ENCODE measurements around the gene TXNIP. TPM values are rescaled to one million over a fixed set of nuclear protein-coding genes. Genes with fewer than 3 reads are reported as not detected.

TXNIP gene
- total RNA-seq, 2 donors from 2014 or later = 567 to 927 TPM

- H3K9me3 ChIP-seq (ENCODE audit: control insufficient read depth, low read length, poor library complexity, severe bottlenecking) = no peaks in the 10 kb centered on the region
- Mint-ChIP-seq H3K4me3 (no peak overlapping the region), H3K27ac (no peak overlapping the region), H3K4me1 (peaks cover 27% of the 10 kb centered on the region), H3K27me3 (no peaks in the 10 kb centered on the region), H3K36me3 (ENCODE audit: low read depth) (no peaks in the 10 kb centered on the region)
- ATAC-seq (peak; percentile 35), DNase-seq (peak; percentile 41 to 51 (median 50))
Measured at GRCh38 chr1:145977486-145978470, 18.6 kb downstream of the TXNIP start.

GRCh38 chr1:145977016-145977415 is 19.4 kb downstream of the TXNIP start:
- Mint-ChIP-seq H3K27ac (no peak overlapping the region), H3K4me3 (no peak overlapping the region), H3K36me3 (ENCODE audit: low read depth) (no peaks in the 10 kb centered on the region), H3K27me3 (no peaks in the 10 kb centered on the region), H3K4me1 (peaks cover 20% of the 10 kb centered on the region)
- ATAC-seq = no peak
- no peaks in the 10 kb centered on the region for H3K9me3 ChIP-seq (ENCODE audit: control insufficient read depth, low read length, poor library complexity, severe bottlenecking)
- DNase-seq = no peak

DNA sequence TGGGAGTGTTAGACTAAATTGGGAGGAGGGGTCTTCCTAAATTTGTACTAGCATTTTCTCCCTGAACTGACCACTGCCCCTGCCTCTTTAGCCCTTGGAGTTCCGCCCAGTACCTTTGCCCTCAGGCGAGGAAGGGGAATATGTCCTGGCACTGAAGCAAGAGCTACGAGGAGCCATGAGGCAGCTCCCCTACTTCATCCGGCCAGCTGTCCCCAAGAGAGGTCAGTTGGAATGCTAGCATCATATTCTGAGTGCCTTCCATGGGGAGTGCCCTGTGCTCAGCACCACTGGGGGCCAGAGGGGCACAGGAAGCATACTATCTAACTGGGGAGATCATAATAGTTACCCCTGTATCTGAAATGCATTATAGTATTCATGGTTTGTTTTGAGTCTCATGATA is 21.2 kb downstream of the TXNIP start:
- ATAC-seq = no peak
- Mint-ChIP-seq H3K4me3 (peak overlapping the region; percentile 25), H3K27ac (peak overlapping the region; percentile 21), H3K27me3 (no peaks in the 10 kb centered on the region), H3K36me3 (ENCODE audit: low read depth) (peaks cover 2% of the 10 kb centered on the region), H3K4me1 (peaks cover 15% of the 10 kb centered on the region)
- no peaks in the 10 kb centered on the region for H3K9me3 ChIP-seq (ENCODE audit: control insufficient read depth, low read length, poor library complexity, severe bottlenecking)
- DNase-seq = no peak

GRCh38 chr1:145974721-145975120 is 21.7 kb downstream of the TXNIP start:
- Mint-ChIP-seq H3K4me3 (peak overlapping the region; percentile 25), H3K4me1 (peaks cover 15% of the 10 kb centered on the region), H3K27ac (peak overlapping the region; percentile 81), H3K27me3 (no peaks in the 10 kb centered on the region), H3K36me3 (ENCODE audit: low read depth) (peaks cover 2% of the 10 kb centered on the region)
- no peak for ATAC-seq
- H3K9me3 ChIP-seq (ENCODE audit: control insufficient read depth, low read length, poor library complexity, severe bottlenecking) = no peaks in the 10 kb centered on the region
- DNase-seq = no peak

GRCh38 chr1:145972580-145972979 is 23.8 kb downstream of the TXNIP start:
- Mint-ChIP-seq H3K36me3 (ENCODE audit: low read depth) (peaks cover 2% of the 10 kb centered on the region), H3K4me1 (peaks cover 17% of the 10 kb centered on the region), H3K4me3 (no peak overlapping the region), H3K27ac (peak overlapping the region; percentile 81), H3K27me3 (no peaks in the 10 kb centered on the region)
- H3K9me3 ChIP-seq (ENCODE audit: control insufficient read depth, low read length, poor library complexity, severe bottlenecking) = no peaks in the 10 kb centered on the region
- DNase-seq (no peak), ATAC-seq (no peak)

DNA sequence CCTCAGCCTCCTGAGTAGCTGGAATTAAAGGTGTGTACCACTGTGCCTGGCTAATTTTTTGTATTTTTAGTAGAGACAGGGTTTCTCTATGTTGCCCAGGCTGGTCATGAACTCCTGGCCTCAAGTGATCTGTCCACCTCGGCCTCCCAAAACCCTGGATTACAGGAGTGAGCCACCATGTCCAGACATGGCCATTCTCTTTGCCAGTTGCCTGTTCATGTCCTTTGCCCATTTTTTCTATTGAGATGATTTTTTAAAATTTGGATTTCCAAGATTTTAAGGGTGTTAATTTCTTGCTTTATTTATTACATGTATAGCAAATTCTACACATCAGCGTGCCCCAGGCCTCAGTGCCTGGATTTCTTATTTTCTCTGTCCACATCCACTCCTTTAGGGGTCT is 29.1 kb downstream of the TXNIP start:
- no peaks in the 10 kb centered on the region for H3K27me3 Mint-ChIP-seq
- ATAC-seq (no peak), DNase-seq (no peak)
- peaks cover 2% of the 10 kb centered on the region for H3K36me3 Mint-ChIP-seq (ENCODE audit: low read depth)
- no peak overlapping the region for H3K27ac Mint-ChIP-seq
- no peaks in the 10 kb centered on the region for H3K9me3 ChIP-seq (ENCODE audit: control insufficient read depth, low read length, poor library complexity, severe bottlenecking)
- H3K4me3 Mint-ChIP-seq = no peak overlapping the region
- H3K4me1 Mint-ChIP-seq = peaks cover 27% of the 10 kb centered on the region

GRCh38 chr1:145965119-145965744 is 31.1 kb downstream of the TXNIP start:
- no peak for ATAC-seq
- no peaks in the 10 kb centered on the region for H3K9me3 ChIP-seq (ENCODE audit: control insufficient read depth, low read length, poor library complexity, severe bottlenecking)
- Mint-ChIP-seq H3K4me3 (peak overlapping the region; percentile 98), H3K4me1 (peaks cover 35% of the 10 kb centered on the region), H3K27ac (peak overlapping the region; percentile 97), H3K36me3 (ENCODE audit: low read depth) (no peaks in the 10 kb centered on the region), H3K27me3 (no peaks in the 10 kb centered on the region)
- DNase-seq = no peak

- H3K27me3 Mint-ChIP-seq = no peaks in the 10 kb centered on the region
- H3K27ac Mint-ChIP-seq = peak within 1 kb of the TSS; percentile 97
- H3K4me3 Mint-ChIP-seq = peak within 1 kb of the TSS; percentile 98
- no peaks in the 10 kb centered on the region for H3K9me3 ChIP-seq (ENCODE audit: control insufficient read depth, low read length, poor library complexity, severe bottlenecking)
- peaks cover 38% of the 10 kb centered on the region for H3K4me1 Mint-ChIP-seq
- DNase-seq (peak; percentile 74 to 84 (median 83)), ATAC-seq (peak; percentile 93)
- H3K36me3 Mint-ChIP-seq (ENCODE audit: low read depth) = no peaks in the 10 kb centered on the region
Measured at GRCh38 chr1:145964328-145965118, 31.9 kb downstream of the TXNIP start, which contains the start of the genes ANKRD34A and POLR3GL. Gene ANKRD34A, minus strand, starts transcription at chr1:145964575. Its CDS starts 2,816 bp downstream, at chr1:145961759. Gene POLR3GL, plus strand, starts transcription at chr1:145964690. Its CDS starts 10,176 bp downstream, at chr1:145974866.

- Mint-ChIP-seq H3K27me3 (no peaks in the 10 kb centered on the region), H3K4me1 (peaks cover 49% of the 10 kb centered on the region), H3K36me3 (ENCODE audit: low read depth) (no peaks in the 10 kb centered on the region), H3K27ac (peak overlapping the region; percentile 97), H3K4me3 (peak overlapping the region; percentile 98)
- ATAC-seq = no peak
- DNase-seq = no peak
- H3K9me3 ChIP-seq (ENCODE audit: control insufficient read depth, low read length, poor library complexity, severe bottlenecking) = no peaks in the 10 kb centered on the region
Measured at GRCh38 chr1:145963265-145964019, 32.9 kb downstream of the TXNIP start.

DNA sequence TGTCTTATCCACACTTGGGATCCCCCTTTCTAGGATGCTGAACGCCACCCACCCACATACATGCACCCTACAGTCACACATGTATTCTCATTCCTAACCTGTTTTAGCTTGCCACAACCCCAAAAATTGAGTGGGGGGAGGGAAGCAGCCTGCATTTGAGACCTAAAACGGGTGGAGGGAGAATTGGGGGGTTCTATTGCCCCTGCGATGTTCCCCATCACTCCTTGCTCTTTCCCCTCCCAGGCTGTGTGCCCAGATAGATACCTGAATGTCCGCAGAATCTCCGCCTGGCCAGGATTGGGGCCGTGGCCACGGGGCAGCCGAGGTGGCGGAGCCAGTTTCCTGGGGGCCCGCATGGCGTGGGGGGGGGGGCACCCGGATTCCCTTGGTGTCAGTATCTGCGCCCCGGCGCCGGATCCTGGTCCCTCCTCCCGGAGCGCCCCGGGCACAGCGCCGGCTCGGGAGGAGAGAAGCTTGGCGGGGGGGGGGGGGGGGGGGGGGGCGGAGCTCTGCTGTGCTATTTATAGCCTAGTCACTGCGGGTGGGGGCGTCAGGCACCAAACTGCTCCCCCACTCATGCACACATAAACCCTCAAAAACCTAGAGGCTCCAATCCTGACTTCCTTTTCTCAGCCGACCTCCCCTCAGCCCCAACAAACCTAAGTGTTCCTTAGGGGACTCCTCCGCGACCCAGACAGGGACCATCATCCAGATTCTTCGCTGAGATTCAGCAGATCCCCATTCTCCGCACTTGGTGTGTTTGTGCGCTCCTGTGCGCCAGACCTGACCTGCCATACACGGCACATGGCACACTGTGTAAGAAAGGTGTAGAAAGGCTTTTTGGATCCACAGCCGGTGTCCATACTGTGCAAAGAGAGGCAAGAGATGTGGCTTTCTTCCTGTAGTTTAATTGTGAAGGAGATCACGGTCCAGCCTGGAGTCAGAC is 33.9 kb downstream of the TXNIP start:
- Mint-ChIP-seq H3K27me3 (no peaks in the 10 kb centered on the region), H3K36me3 (ENCODE audit: low read depth) (no peaks in the 10 kb centered on the region), H3K4me3 (peak overlapping the region; percentile 98), H3K27ac (peak overlapping the region; percentile 97), H3K4me1 (peaks cover 53% of the 10 kb centered on the region)
- H3K9me3 ChIP-seq (ENCODE audit: control insufficient read depth, low read length, poor library complexity, severe bottlenecking) = no peaks in the 10 kb centered on the region
- ATAC-seq (no peak), DNase-seq (peak in 2 of 3 donors; percentile 34 to 40)

DNA sequence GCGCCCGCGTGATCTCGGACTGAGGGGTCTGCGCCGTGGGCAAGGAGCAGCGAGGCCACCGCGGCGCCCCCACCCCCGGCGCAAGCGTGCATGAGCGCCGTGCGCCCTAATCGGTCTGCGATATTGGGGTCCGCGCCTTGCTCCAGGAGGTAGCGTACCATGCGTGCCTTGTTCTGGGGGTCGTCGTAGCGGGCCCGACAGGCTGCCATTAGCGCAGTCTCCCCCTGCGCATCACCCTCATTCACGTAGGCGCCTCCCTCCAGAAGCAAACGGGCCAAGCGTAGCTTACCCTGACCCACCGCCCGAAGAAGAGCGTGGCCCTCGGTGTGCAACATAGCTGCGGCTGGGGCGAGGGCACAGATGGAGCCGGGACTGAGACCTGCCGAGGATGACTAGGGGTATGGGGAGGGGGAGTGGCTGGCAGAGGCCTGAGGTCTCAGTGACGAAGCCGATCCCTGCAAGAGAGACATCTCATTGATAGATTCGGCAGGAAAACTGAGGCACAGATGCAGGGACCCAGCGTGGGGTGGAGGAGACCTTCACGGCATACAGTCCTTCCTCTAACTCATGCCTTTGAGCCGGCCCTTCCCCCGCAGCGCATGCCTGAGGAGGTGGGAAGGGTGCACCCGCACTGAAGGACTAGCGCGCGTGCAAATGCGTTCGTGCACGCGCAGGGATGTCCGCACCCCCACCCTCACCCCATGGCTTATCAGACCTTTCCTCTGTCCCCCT is 34.8 kb downstream of the TXNIP start:
- H3K4me3 Mint-ChIP-seq = peak overlapping the region; percentile 98
- no peaks in the 10 kb centered on the region for H3K27me3 Mint-ChIP-seq
- ATAC-seq (no peak), DNase-seq (no peak)
- H3K36me3 Mint-ChIP-seq (ENCODE audit: low read depth) = peaks cover 4% of the 10 kb centered on the region
- H3K27ac Mint-ChIP-seq = peak overlapping the region; percentile 97
- peaks cover 61% of the 10 kb centered on the region for H3K4me1 Mint-ChIP-seq
- H3K9me3 ChIP-seq (ENCODE audit: control insufficient read depth, low read length, poor library complexity, severe bottlenecking) = no peaks in the 10 kb centered on the region
